Progenitor cell of endocrine pancreas (in vitro differentiated cells): ENCODE data around the gene CSPG5. TPM values are rescaled to one million over a fixed set of nuclear protein-coding genes. Genes with fewer than 3 reads are reported as not detected.
A peak's percentile ranks its signal among the peaks of the same experiment; 100 is the strongest.

Source experiments
- DNase-seq: peaks from one replicate; pipeline ENCODE4 v3.0.0; 2021; ENCODE audit warnings: low spot score; ENCODE audit not compliant: unreplicated experiment
- H3K27ac Mint-ChIP-seq: 2 replicates; pipeline ENCODE4 v1.8.0; 2021; ENCODE audit warnings: mild to moderate bottlenecking, moderate library complexity, mixed read lengths
- H3K27me3 Mint-ChIP-seq: 2 replicates; pipeline ENCODE4 v1.8.0; 2021; ENCODE audit warnings: mixed read lengths
- H3K36me3 Mint-ChIP-seq: 2 replicates; pipeline ENCODE4 v1.8.0; 2022; ENCODE audit warnings: mixed read lengths; ENCODE audit not compliant: insufficient read depth
- H3K4me1 Mint-ChIP-seq: 2 replicates; pipeline ENCODE4 v1.8.0; 2021; ENCODE audit warnings: low read depth, mixed read lengths
- H3K4me3 Mint-ChIP-seq: 2 replicates; pipeline ENCODE4 v1.8.0; 2021; ENCODE audit warnings: low read depth, mild to moderate bottlenecking, moderate library complexity, mixed read lengths
- H3K9me3 Mint-ChIP-seq: 2 replicates; pipeline ENCODE4 v1.8.0; 2021; ENCODE audit warnings: low read depth, mixed read lengths
- total RNA-seq: library from RNA; stranded (reverse); gene quantifications from 2 replicates; pipeline ENCODE4 v1.2.1, GENCODE V29; 2021
- TF ChIP-seq, protein P1 (sequence below): fragments of 200-600 bp; sonication (generic); IDR thresholded peaks from one replicate; pipeline ENCODE4 v1.5.0; 2021; ENCODE audit warnings: antibody characterized with exemption, mild to moderate bottlenecking; ENCODE audit not compliant: unreplicated experiment

The CSPG5 gene
- total RNA-seq, 1 donor from 2014 or later, result 2.5 TPM

DNA sequence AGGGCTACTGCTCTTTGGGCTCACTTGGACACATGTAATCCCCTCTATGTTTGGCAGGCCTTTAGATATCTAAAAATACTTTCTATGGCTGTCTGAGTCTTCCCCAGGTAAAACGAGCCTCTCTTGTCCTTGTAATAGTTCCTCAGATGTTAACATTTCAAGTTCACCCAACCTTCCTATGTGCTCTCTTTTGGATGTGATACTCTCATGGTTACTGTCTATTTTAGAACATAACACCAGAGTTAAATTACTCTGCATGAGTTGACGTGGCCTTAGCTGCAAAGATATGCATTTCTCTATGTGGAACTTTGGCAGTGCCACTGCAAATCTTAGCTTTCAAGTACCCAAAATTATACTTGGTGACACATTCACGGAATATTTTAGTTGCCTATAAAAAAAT lies 31.9 kb upstream of the CSPG5 start:
- Mint-ChIP-seq H3K9me3 (no peaks in the 10 kb centered on the region), H3K36me3 (peaks cover 31% of the 10 kb centered on the region)

DNA sequence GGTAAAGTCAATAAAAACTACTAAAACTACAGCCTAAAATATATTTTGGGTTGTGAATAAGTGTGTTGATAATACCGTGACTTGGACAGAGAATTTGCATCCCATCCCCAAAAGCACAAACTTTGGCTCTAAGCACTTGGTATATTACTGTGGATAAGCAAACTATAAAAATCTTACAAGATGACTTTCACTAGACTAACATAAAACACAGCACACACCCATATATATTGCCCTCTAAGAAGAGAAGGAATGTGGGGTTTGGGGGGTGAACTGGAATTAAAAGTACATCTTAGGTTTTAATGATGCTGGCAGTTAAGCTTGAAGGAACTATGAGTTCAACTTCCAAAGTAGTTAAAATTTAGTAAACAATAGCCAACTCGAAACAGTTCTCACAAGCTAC lies 28.7 kb upstream of the CSPG5 start:
- Mint-ChIP-seq H3K36me3 (peaks cover 40% of the 10 kb centered on the region), H3K9me3 (no peaks in the 10 kb centered on the region), H3K4me3 (no peak overlapping the region), H3K27me3 (no peaks in the 10 kb centered on the region), H3K4me1 (peaks cover 6% of the 10 kb centered on the region), H3K27ac (no peak overlapping the region)
- TF ChIP-seq, protein P1, sequence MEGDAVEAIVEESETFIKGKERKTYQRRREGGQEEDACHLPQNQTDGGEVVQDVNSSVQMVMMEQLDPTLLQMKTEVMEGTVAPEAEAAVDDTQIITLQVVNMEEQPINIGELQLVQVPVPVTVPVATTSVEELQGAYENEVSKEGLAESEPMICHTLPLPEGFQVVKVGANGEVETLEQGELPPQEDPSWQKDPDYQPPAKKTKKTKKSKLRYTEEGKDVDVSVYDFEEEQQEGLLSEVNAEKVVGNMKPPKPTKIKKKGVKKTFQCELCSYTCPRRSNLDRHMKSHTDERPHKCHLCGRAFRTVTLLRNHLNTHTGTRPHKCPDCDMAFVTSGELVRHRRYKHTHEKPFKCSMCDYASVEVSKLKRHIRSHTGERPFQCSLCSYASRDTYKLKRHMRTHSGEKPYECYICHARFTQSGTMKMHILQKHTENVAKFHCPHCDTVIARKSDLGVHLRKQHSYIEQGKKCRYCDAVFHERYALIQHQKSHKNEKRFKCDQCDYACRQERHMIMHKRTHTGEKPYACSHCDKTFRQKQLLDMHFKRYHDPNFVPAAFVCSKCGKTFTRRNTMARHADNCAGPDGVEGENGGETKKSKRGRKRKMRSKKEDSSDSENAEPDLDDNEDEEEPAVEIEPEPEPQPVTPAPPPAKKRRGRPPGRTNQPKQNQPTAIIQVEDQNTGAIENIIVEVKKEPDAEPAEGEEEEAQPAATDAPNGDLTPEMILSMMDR, result no peak
- no peak for DNase-seq

More for the DNA sequence above, 31.9 kb upstream of the CSPG5 start:
- DNase-seq, result no peak
- Mint-ChIP-seq H3K27ac (peak overlapping the region; percentile 2), H3K4me1 (peaks cover 6% of the 10 kb centered on the region), H3K27me3 (no peaks in the 10 kb centered on the region), H3K4me3 (no peak overlapping the region)
- TF ChIP-seq, protein P1, result no peak

DNA sequence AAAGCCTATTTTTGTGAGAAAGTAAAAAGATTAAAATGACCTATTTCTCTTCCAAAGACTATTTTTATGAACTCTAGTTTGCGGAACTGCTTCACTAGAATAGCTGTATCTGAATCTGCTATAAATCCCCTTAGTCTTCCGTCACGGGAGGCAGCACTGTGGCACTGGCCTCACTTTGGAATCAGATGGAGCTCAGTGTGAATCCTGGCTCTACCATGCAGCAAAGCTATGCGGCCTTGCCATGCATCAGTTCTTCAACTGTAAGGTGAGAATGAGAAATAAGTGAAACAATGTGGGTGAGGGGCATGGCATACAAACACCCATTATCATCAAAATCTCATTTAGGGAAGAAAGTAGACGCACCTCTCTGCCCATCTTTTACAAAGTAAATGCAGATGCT lies 27.5 kb upstream of the CSPG5 start:
- Mint-ChIP-seq H3K4me1 (peaks cover 1% of the 10 kb centered on the region), H3K4me3 (no peak overlapping the region), H3K36me3 (peaks cover 32% of the 10 kb centered on the region), H3K27ac (peak overlapping the region; percentile 56), H3K27me3 (no peaks in the 10 kb centered on the region), H3K9me3 (no peaks in the 10 kb centered on the region)
- no peak for DNase-seq
- TF ChIP-seq, protein P1, result no peak

DNA sequence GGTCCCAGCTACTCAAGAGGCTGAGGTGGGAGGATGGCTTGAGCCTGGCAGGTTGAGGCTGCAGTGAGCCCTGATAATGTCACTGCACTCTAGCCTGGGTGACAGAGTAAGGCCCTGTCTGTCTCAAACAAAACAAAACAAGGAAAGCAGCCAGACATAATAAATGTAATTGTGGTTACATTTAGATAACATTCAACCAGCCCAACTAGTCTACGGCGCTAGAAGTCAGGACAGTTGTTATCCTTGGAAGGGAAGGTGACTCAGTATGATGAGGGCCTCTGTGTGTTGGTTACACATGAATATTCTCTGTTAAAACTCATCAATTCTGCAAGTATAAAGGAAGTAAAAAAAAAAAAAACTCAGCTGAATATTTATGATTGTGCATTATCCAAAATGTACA lies 27.0 kb upstream of the CSPG5 start:
- Mint-ChIP-seq H3K27ac (peak overlapping the region; percentile 88), H3K4me3 (no peak overlapping the region), H3K36me3 (peaks cover 31% of the 10 kb centered on the region), H3K27me3 (no peaks in the 10 kb centered on the region), H3K9me3 (no peaks in the 10 kb centered on the region), H3K4me1 (peaks cover 1% of the 10 kb centered on the region)
- TF ChIP-seq, protein P1, result no peak
- no peak for DNase-seq

DNA sequence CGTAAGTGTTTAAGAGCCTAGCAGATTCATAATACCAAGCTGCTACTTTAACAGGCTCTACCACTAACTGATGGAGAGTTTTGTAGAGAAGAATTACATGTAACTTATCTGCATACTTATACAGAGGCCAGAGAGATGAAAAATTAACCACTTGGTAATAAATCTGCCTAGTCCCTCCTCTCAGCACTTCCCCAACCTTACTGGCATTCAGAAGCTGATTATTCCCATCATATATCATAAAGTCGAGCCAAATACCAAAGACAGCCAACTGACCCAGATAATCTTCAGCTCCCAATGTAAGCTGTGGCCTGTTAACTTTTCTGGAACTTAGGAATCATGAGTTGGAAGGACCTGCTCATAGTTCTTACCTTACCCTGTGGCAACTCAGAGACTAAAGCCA lies 25.5 kb upstream of the CSPG5 start:
- no peak overlapping the region for H3K4me3 Mint-ChIP-seq
- peaks cover 22% of the 10 kb centered on the region for H3K36me3 Mint-ChIP-seq
- peaks cover 1% of the 10 kb centered on the region for H3K4me1 Mint-ChIP-seq
- no peak overlapping the region for H3K27ac Mint-ChIP-seq
- TF ChIP-seq, protein P1, result no peak
- H3K9me3 Mint-ChIP-seq, result no peaks in the 10 kb centered on the region
- DNase-seq, result no peak
- H3K27me3 Mint-ChIP-seq, result no peaks in the 10 kb centered on the region
